SK-N-SH (cell line): ENCODE data around the gene LRMDA. TPM values are rescaled to one million over a fixed set of nuclear protein-coding genes. Genes with fewer than 3 reads are reported as not detected.

Experiments used
- CTCF ChIA-PET: fragments of 300-600, 350-600 bp; formaldehyde crosslinking; extraction: SDS; loops from one replicate; lab custom pipeline; 2021; lab: Yijun Ruan, JAX
- POLR2A ChIA-PET: fragments of 350-600 bp; sonication (Branson Sonifier 250); formaldehyde crosslinking; extraction: SDS; loops from one replicate; lab custom pipeline; 2020; ENCODE audit warnings: antibody characterized with exemption, inconsistent platforms; lab: Yijun Ruan, JAX
- DNase-seq: peaks from one replicate; pipeline ENCODE4 v3.0.0; 2012
- H2AFZ ChIP-seq: fragments of 200-600 bp; sonication (generic); 2 replicates; pipeline ENCODE4 v1.8.1; 2016; ENCODE audit warnings: antibody characterized with exemption, mild to moderate bottlenecking, low read depth
- H3F3A ChIP-seq: fragments of 200-600 bp; sonication (generic); replicated peaks from 2 replicates; pipeline ENCODE3; 2016; ENCODE audit warnings: antibody characterized with exemption, mild to moderate bottlenecking; ENCODE audit not compliant: insufficient read depth
- H3K27ac ChIP-seq, 2 experiments: fragments of 200-500 bp in 1 of 2; fragments of 200-600 bp in 1 of 2; sonication (Bioruptor generic) in 1 of 2; sonication (generic), shearing (Covaris generic) in 1 of 2; 2 replicates each; pipeline versions ENCODE4 v1.5.1 to v1.6.1; 2014 to 2016; ENCODE audit warnings: low read depth in 2 of 2, inconsistent platforms in 1 of 2, low read length in 1 of 2, mild to moderate bottlenecking in 1 of 2, mixed read lengths in 1 of 2
- H3K27me3 ChIP-seq: fragments of 200-600 bp; sonication (generic), shearing (Covaris generic); 2 replicates; pipeline ENCODE4 v1.6.1; 2016; ENCODE audit warnings: mixed run types; ENCODE audit not compliant: insufficient read depth
- H3K36me3 ChIP-seq, 2 experiments: fragments of 200-500 bp in 1 of 2; fragments of 200-600 bp in 1 of 2; sonication (Bioruptor generic) in 1 of 2; sonication (generic) in 1 of 2; replicated peaks in 1 of 2; 2 replicates each; pipeline versions ENCODE3 to v1.5.1; 2014 to 2016; ENCODE audit warnings: low read length in 1 of 2, mild to moderate bottlenecking in 1 of 2; ENCODE audit not compliant: insufficient read depth in 2 of 2, control insufficient read depth in 1 of 2
- H3K4me1 ChIP-seq, 2 experiments: fragments of 200-500 bp in 1 of 2; fragments of 200-600 bp in 1 of 2; sonication (Bioruptor generic) in 1 of 2; sonication (generic), shearing (Covaris generic) in 1 of 2; 2 replicates each; pipeline versions ENCODE4 v1.5.1 to v1.6.1; 2014 to 2016; ENCODE audit warnings: low read depth in 1 of 2, low read length in 1 of 2, mixed run types in 1 of 2; ENCODE audit not compliant: insufficient read depth in 2 of 2, control insufficient read depth in 1 of 2
- H3K4me2 ChIP-seq: fragments of 200-600 bp; sonication (generic), shearing (Covaris generic); 2 replicates; pipeline ENCODE4 v1.6.1; 2017; ENCODE audit warnings: mixed run types
- H3K4me3 ChIP-seq, 2 experiments: fragments of 200-500 bp in 1 of 2; fragments of 200-600 bp in 1 of 2; sonication (Bioruptor generic) in 1 of 2; sonication (generic), shearing (Covaris generic) in 1 of 2; 2 replicates each; pipeline versions ENCODE4 v1.5.1 to v1.8.1; 2014 to 2016; ENCODE audit warnings: low read depth in 2 of 2, inconsistent platforms in 1 of 2, low read length in 1 of 2, mild to moderate bottlenecking in 1 of 2, mixed read lengths in 1 of 2, moderate library complexity in 1 of 2
- H3K79me2 ChIP-seq: fragments of 200-600 bp; sonication (generic); 2 replicates; pipeline ENCODE4 v1.8.1; 2017; ENCODE audit warnings: mild to moderate bottlenecking; ENCODE audit not compliant: insufficient read depth
- H3K9ac ChIP-seq: fragments of 200-600 bp; sonication (generic); 2 replicates; pipeline ENCODE4 v1.6.1; 2017; ENCODE audit warnings: mixed run types
- H3K9me2 ChIP-seq: fragments of 200-600 bp; sonication (generic); 2 replicates; pipeline ENCODE4 v1.6.1; 2017; ENCODE audit warnings: mixed run types
- H3K9me3 ChIP-seq: fragments of 200-600 bp; sonication (generic); 2 replicates; pipeline ENCODE4 v1.6.1; 2017; ENCODE audit warnings: mixed run types, mild to moderate bottlenecking, moderate library complexity
- H4K20me1 ChIP-seq: fragments of 200-600 bp; sonication (generic); 2 replicates; pipeline ENCODE4 v1.6.1; 2017; ENCODE audit warnings: mild to moderate bottlenecking, mixed run types; ENCODE audit not compliant: insufficient read depth
- EZH2phosphoT487 ChIP-seq: fragments of 200-600 bp; sonication (generic); IDR thresholded peaks from 2 replicates; pipeline ENCODE4 v1.6.1; 2017; ENCODE audit warnings: low read depth, mixed run types, mild to moderate bottlenecking, antibody characterized with exemption, moderate library complexity, borderline replicate concordance
- FOSL2 ChIP-seq: IDR thresholded peaks from 2 replicates; pipeline ENCODE4 v1.4.0; 2012; ENCODE audit warnings: low read depth, mild to moderate bottlenecking, moderate library complexity, borderline replicate concordance
- FOXJ3 ChIP-seq: sonication (generic); formaldehyde crosslinking; IDR thresholded peaks from 2 replicates; pipeline ENCODE4 v1.5.1; 2020; ENCODE audit warnings: mild to moderate bottlenecking, missing genetic modification reagents
- GABPA ChIP-seq: IDR thresholded peaks from 2 replicates; pipeline ENCODE4 v1.4.0; 2012; ENCODE audit warnings: low read depth, mild to moderate bottlenecking
- GATA2 ChIP-seq: sonication (generic); formaldehyde crosslinking; IDR thresholded peaks from 2 replicates; pipeline ENCODE4 v1.5.0; 2020; ENCODE audit warnings: mild to moderate bottlenecking, missing genetic modification reagents
- JUND ChIP-seq: IDR thresholded peaks from 2 replicates; pipeline ENCODE4 v1.4.0; 2012
- MXI1 ChIP-seq: IDR thresholded peaks from 2 replicates; pipeline ENCODE4 v1.6.1; 2012; ENCODE audit warnings: mild to moderate bottlenecking, low read depth, low read length, improper control_type of control experiment
- NFIC ChIP-seq: IDR thresholded peaks from 2 replicates; pipeline ENCODE4 v1.4.0; 2012; ENCODE audit warnings: borderline replicate concordance
- NRF1 ChIP-seq: IDR thresholded peaks from 2 replicates; pipeline ENCODE4 v1.6.1; 2012; ENCODE audit warnings: low read depth, mild to moderate bottlenecking, low read length
- POLR2AphosphoS5 ChIP-seq: IDR thresholded peaks from 2 replicates; pipeline ENCODE4 v1.6.1; 2012; ENCODE audit warnings: low read depth, low read length
- RXRA ChIP-seq: IDR thresholded peaks from 2 replicates; pipeline ENCODE4 v1.4.0; 2012; ENCODE audit warnings: low read depth, mild to moderate bottlenecking, borderline replicate concordance
- SMC3 ChIP-seq: IDR thresholded peaks from 2 replicates; pipeline ENCODE4 v1.6.1; 2012; ENCODE audit warnings: low read depth, low read length, improper control_type of control experiment
- TCF12 ChIP-seq: IDR thresholded peaks from 2 replicates; pipeline ENCODE4 v1.4.0; 2012
- TEAD4 ChIP-seq: IDR thresholded peaks from 2 replicates; pipeline ENCODE4 v1.4.0; 2012; ENCODE audit warnings: mild to moderate bottlenecking, borderline replicate concordance; ENCODE audit not compliant: insufficient read depth
- YY1 ChIP-seq: IDR thresholded peaks from 2 replicates; pipeline ENCODE4 v1.4.0; 2012; ENCODE audit warnings: low read depth, mild to moderate bottlenecking
- WGBS: methylation state at CpG from one replicate; pipeline ENCODE4 v1.1.6; 2017; ENCODE audit warnings: low lambda C conversion rate; 5-methylcytosine and 5-hydroxymethylcytosine counted together
- polyA plus RNA-seq, 3 experiments: library from polyadenylated mRNA; depleted of rRNA; stranded (reverse); fragments of >200 nt; gene quantifications; 2 replicates each; pipeline ENCODE4 v1.2.3, GENCODE V29; 2012
- TF ChIP-seq, protein P1 (sequence below): IDR thresholded peaks from 2 replicates; pipeline ENCODE4 v1.6.1; 2012; ENCODE audit warnings: mild to moderate bottlenecking, low read depth, low read length, moderate library complexity
- TF ChIP-seq, protein P2 (sequence below): IDR thresholded peaks from 2 replicates; pipeline ENCODE4 v1.4.0; 2012; ENCODE audit warnings: low read depth

LRMDA gene
- polyA plus RNA-seq, 1 of the 3 experiments (the other 2 are of a cell fraction): 0.95 TPM

DNA sequence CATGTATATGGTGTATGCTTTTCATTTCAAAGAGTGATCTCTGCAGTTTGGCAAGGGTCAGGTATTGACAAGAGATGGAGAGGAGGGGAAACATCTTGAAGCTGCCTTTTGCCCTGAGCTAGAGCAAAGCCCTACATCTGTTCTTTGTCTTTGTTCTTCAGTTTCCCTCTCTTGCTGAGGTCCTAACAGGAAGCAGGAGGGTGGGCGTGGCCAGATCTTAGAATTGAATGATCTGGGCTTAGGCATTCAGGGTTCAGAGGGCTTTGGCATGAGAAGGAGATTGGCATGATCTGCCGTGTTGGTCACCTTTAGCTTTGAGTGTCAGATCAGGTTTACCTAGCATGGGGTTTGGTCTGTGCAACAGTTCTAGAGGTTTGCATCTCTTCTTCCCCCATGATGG is 41.3 kb downstream of the LRMDA start (continued):
- TF ChIP-seq, protein P1, sequence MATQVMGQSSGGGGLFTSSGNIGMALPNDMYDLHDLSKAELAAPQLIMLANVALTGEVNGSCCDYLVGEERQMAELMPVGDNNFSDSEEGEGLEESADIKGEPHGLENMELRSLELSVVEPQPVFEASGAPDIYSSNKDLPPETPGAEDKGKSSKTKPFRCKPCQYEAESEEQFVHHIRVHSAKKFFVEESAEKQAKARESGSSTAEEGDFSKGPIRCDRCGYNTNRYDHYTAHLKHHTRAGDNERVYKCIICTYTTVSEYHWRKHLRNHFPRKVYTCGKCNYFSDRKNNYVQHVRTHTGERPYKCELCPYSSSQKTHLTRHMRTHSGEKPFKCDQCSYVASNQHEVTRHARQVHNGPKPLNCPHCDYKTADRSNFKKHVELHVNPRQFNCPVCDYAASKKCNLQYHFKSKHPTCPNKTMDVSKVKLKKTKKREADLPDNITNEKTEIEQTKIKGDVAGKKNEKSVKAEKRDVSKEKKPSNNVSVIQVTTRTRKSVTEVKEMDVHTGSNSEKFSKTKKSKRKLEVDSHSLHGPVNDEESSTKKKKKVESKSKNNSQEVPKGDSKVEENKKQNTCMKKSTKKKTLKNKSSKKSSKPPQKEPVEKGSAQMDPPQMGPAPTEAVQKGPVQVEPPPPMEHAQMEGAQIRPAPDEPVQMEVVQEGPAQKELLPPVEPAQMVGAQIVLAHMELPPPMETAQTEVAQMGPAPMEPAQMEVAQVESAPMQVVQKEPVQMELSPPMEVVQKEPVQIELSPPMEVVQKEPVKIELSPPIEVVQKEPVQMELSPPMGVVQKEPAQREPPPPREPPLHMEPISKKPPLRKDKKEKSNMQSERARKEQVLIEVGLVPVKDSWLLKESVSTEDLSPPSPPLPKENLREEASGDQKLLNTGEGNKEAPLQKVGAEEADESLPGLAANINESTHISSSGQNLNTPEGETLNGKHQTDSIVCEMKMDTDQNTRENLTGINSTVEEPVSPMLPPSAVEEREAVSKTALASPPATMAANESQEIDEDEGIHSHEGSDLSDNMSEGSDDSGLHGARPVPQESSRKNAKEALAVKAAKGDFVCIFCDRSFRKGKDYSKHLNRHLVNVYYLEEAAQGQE: no peak
- no peak for TF ChIP-seq NRF1
- no peak for TF ChIP-seq RXRA
- TF ChIP-seq NFIC: no peak
- no peak for TF ChIP-seq TEAD4
- no peak for TF ChIP-seq JUND
- no peak for TF ChIP-seq SMC3

DNA sequence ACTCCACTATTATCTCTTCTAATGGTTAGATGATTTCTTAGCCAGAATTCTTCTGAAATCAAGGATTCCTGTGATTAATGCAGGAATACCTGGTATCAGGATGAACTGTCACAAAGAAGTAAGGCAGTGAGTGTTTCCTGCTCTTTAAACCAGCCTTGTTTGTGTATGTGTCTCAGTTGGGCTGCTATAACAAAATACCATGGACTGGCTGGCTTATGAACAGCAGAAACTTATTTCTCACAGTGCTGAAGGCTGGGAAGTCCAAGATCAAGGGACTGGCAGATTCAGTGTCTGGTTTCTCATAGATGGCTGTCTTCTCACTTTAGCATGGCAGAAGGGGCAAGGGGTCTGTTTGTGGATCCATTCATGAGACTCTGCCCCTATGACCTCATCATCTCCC is 42.7 kb downstream of the LRMDA start:
- H3K4me3 ChIP-seq: no peak overlapping the region
- no peaks in the 10 kb centered on the region for H3K9me3 ChIP-seq
- H3K9ac ChIP-seq: no peak overlapping the region
- POLR2A ChIA-PET: no interaction called here
- CTCF ChIA-PET: no interaction called here
- H3K4me1 ChIP-seq: peaks cover 5 to 16% of the 10 kb centered on the region in 2 experiments; a peak in 2 of 4 replicates
- H4K20me1 ChIP-seq: no peaks in the 10 kb centered on the region
- H3K79me2 ChIP-seq: no peaks in the 10 kb centered on the region
- H3K27ac ChIP-seq: no peak overlapping the region
- no peak overlapping the region for H2AFZ ChIP-seq
- no peak overlapping the region for H3K4me2 ChIP-seq
- no peaks in the 10 kb centered on the region for H3F3A ChIP-seq
- DNase-seq: no peak
- no peaks in the 10 kb centered on the region for H3K27me3 ChIP-seq
- H3K36me3 ChIP-seq: no peaks in the 10 kb centered on the region
- no peaks in the 10 kb centered on the region for H3K9me2 ChIP-seq
- TF ChIP-seq TCF12 (no peak), TEAD4 (no peak), POLR2AphosphoS5 (no peak), EZH2phosphoT487 (no peak), FOXJ3 (CRISPR knock-in tag) (no peak), SMC3 (no peak), FOSL2 (no peak), RXRA (no peak)

DNA sequence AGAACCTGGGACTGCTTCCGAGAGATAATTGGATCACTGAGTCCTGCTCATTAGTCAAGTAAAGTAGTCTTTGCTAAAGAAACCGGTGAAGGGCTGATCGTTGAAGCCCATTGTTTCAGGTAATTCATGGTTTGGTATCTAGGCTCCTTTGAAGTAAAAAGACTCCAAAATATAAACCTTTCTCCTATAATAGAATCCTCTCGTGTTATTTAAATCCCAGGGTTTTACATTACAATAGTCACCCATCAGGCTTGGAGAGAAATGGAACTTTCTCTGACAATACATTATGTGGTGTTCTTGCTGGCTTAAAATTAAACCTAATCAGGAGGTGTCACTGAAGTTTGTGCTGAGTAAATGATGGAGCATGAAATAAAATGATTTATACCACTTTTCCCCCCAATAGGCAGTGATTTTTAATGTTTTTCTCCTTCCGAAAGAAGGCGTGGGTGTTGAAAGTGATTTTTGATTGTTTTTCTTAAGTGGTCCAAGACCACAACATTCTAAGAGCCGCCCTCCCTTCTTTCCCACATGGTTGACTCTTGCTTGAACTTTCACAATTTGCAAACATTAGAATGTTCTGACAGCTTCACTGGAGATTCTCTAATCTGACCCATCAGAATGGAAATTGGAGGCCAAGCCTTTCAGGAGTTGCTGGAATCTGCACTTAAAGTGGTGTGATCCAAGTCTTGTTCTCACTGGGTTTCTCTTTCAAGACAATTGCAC is 44.2 kb downstream of the LRMDA start:
- Histone ChIP-seq H3K9ac (no peak overlapping the region), H3K27me3 (no peaks in the 10 kb centered on the region), H3F3A (no peaks in the 10 kb centered on the region), H2AFZ (no peak overlapping the region), H3K4me1 (peaks cover 0 to 16% of the 10 kb centered on the region in 2 experiments; a peak in 2 of 4 replicates), H3K36me3 (no peaks in the 10 kb centered on the region), H3K79me2 (no peaks in the 10 kb centered on the region), H3K9me3 (no peaks in the 10 kb centered on the region), H4K20me1 (no peaks in the 10 kb centered on the region), H3K4me2 (no peak overlapping the region), H3K9me2 (no peaks in the 10 kb centered on the region), H3K27ac (no peak overlapping the region), H3K4me3 (no peak overlapping the region)
- CTCF ChIA-PET: no interaction called here
- POLR2A ChIA-PET: no interaction called here
- DNase-seq: no peak
- 82% methylated on average over 7 of the region's 7 CpGs for WGBS
- TF ChIP-seq FOSL2: no peak
- no peak for TF ChIP-seq TEAD4
- TF ChIP-seq TCF12: no peak
- no peak for TF ChIP-seq MXI1
- no peak for TF ChIP-seq POLR2AphosphoS5
- TF ChIP-seq, protein P1: no peak
- TF ChIP-seq JUND: no peak
- no peak for TF ChIP-seq GATA2 (CRISPR knock-in tag)
- TF ChIP-seq NFIC: no peak
- TF ChIP-seq YY1: no peak
- TF ChIP-seq, protein P2, sequence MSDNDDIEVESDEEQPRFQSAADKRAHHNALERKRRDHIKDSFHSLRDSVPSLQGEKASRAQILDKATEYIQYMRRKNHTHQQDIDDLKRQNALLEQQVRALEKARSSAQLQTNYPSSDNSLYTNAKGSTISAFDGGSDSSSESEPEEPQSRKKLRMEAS: no peak
- no peak for TF ChIP-seq GABPA
